HepG2 (cell line): ENCODE measurements around the gene CLEC18C. TPM values are rescaled to one million over a fixed set of nuclear protein-coding genes. Genes with fewer than 3 reads are reported as not detected.

ENCODE experiments used
- ADNP ChIP-seq: sonication (generic); formaldehyde crosslinking; IDR thresholded peaks from 2 replicates; pipeline ENCODE4 v1.4.0; 2020; ENCODE audit warnings: missing genetic modification reagents
- AGO1 ChIP-seq: fragments of 200-400 bp; formaldehyde crosslinking; IDR thresholded peaks from 2 replicates; pipeline ENCODE4 v1.6.1; 2017; ENCODE audit warnings: mild to moderate bottlenecking, low read depth, low read length, moderate library complexity; ENCODE audit not compliant: poor library complexity, severe bottlenecking
- AHR ChIP-seq: IDR thresholded peaks from 2 replicates; pipeline ENCODE4 v1.6.1; 2018; ENCODE audit warnings: missing genetic modification reagents, missing compliant biosample characterization
- BHLHE40 ChIP-seq: IDR thresholded peaks from 2 replicates; pipeline ENCODE4 v1.6.1; 2011; ENCODE audit warnings: low read length, improper control_type of control experiment
- CREM ChIP-seq, 2 experiments: sonication (generic) in 1 of 2; formaldehyde crosslinking in 1 of 2; IDR thresholded peaks; 2 replicates each; pipeline versions ENCODE4 v1.4.0 to v1.6.1; 2016 to 2020; ENCODE audit warnings: antibody characterized with exemption in 1 of 2, mild to moderate bottlenecking in 1 of 2, missing genetic modification reagents in 1 of 2
- FOXJ3 ChIP-seq: sonication (generic); formaldehyde crosslinking; IDR thresholded peaks from 2 replicates; pipeline ENCODE4 v1.4.0; 2020; ENCODE audit warnings: missing genetic modification reagents, mild to moderate bottlenecking, borderline replicate concordance
- HOXA5 ChIP-seq: sonication (generic); formaldehyde crosslinking; IDR thresholded peaks from 2 replicates; pipeline ENCODE4 v1.4.0; 2020; ENCODE audit warnings: missing genetic modification reagents
- JUNB ChIP-seq: sonication (generic); formaldehyde crosslinking; IDR thresholded peaks from 2 replicates; pipeline ENCODE4 v1.8.0; 2022; ENCODE audit warnings: missing genetic modification reagents, mild to moderate bottlenecking, borderline replicate concordance
- MED1 ChIP-seq: sonication (generic); formaldehyde crosslinking; IDR thresholded peaks from 2 replicates; pipeline ENCODE4 v1.4.0; 2020; ENCODE audit warnings: missing genetic modification reagents
- PCBP2 ChIP-seq: fragments of 200-400 bp; formaldehyde crosslinking; optimal IDR thresholded peaks from 2 replicates; pipeline ENCODE3; 2018; ENCODE audit warnings: low read length, low read depth; ENCODE audit not compliant: poor library complexity, severe bottlenecking
- RAD21 ChIP-seq: fragments of 450-650 bp; formaldehyde crosslinking; IDR thresholded peaks from 2 replicates; pipeline ENCODE4 v1.5.0; 2020; ENCODE audit warnings: mild to moderate bottlenecking
- RBM22 ChIP-seq: fragments of 200-400 bp; formaldehyde crosslinking; optimal IDR thresholded peaks from 2 replicates; pipeline ENCODE3; 2017; ENCODE audit warnings: mild to moderate bottlenecking, low read length, moderate library complexity
- RBM39 ChIP-seq: fragments of 200-400 bp; formaldehyde crosslinking; IDR thresholded peaks from one replicate; pipeline ENCODE4 v1.6.1; 2018; ENCODE audit warnings: antibody characterized with exemption, mild to moderate bottlenecking, low read depth, low read length; ENCODE audit not compliant: poor library complexity, severe bottlenecking
- SNRNP70 ChIP-seq: fragments of 200-400 bp; formaldehyde crosslinking; IDR thresholded peaks from 2 replicates; pipeline ENCODE4 v1.6.1; 2017; ENCODE audit warnings: mild to moderate bottlenecking, low read depth, low read length, moderate library complexity
- TMF1 ChIP-seq: sonication (generic); formaldehyde crosslinking; IDR thresholded peaks from 2 replicates; pipeline ENCODE4 v1.8.1; 2022; ENCODE audit warnings: low read depth, missing genetic modification reagents
- ZBTB38 ChIP-seq: sonication (generic); formaldehyde crosslinking; IDR thresholded peaks from 2 replicates; pipeline ENCODE4 v1.5.1; 2020; ENCODE audit warnings: mild to moderate bottlenecking, missing genetic modification reagents
- ZBTB7B ChIP-seq: sonication (generic); formaldehyde crosslinking; IDR thresholded peaks from 2 replicates; pipeline ENCODE4 v1.4.0; 2020; ENCODE audit warnings: missing genetic modification reagents
- ZFX ChIP-seq: sonication (generic); formaldehyde crosslinking; IDR thresholded peaks from 2 replicates; pipeline ENCODE4 v1.4.0; 2020; ENCODE audit warnings: mild to moderate bottlenecking, low read depth, missing genetic modification reagents, moderate library complexity
- ZNF205 ChIP-seq: IDR thresholded peaks from 2 replicates; pipeline ENCODE4 v1.6.1; 2018; ENCODE audit warnings: missing biosample characterization, missing genetic modification reagents
- ZNF251 ChIP-seq: sonication (generic); formaldehyde crosslinking; IDR thresholded peaks from 2 replicates; pipeline ENCODE4 v1.9.0; 2021; ENCODE audit warnings: mild to moderate bottlenecking, missing genetic modification reagents
- ZNF629 ChIP-seq: sonication (generic); formaldehyde crosslinking; conservative IDR thresholded peaks from 2 replicates; pipeline ENCODE4 v1.5.0; 2020; ENCODE audit warnings: missing genetic modification reagents
- ZNF780A ChIP-seq: sonication (generic); formaldehyde crosslinking; IDR thresholded peaks from 2 replicates; pipeline ENCODE4 v1.8.0; 2022; ENCODE audit warnings: mild to moderate bottlenecking, missing genetic modification reagents, moderate library complexity
- ZSCAN9 ChIP-seq: IDR thresholded peaks from 2 replicates; pipeline ENCODE4 v1.6.1; 2016; ENCODE audit warnings: borderline replicate concordance
- ZZZ3 ChIP-seq: sonication (generic); formaldehyde crosslinking; IDR thresholded peaks from 2 replicates; pipeline ENCODE4 v1.4.0; 2020; ENCODE audit warnings: missing genetic modification reagents, mild to moderate bottlenecking, borderline replicate concordance
- polyA plus RNA-seq, 8 experiments: library from polyadenylated mRNA; depleted of rRNA in 3 of 8; stranded (reverse) in 7 of 8; unstranded in 1 of 8; fragments of >200 nt; fragmentation: Illumina TruSeq in 4 of 8; extraction: Trizol in 4 of 8; gene quantifications; 2 replicates each; pipeline versions ENCODE4 v1.2.1 to v1.2.3, GENCODE V29; 2011 to 2016; ENCODE audit warnings: low read depth in 4 of 8, missing spikeins in 1 of 8, mixed read lengths in 1 of 8; ENCODE audit not compliant: insufficient read depth in 1 of 8
- total RNA-seq, 5 experiments: library from RNA; depleted of rRNA; stranded (reverse); fragments of >200 nt; fragmentation: Illumina TruSeq; extraction: Trizol; gene quantifications; 2 replicates each; pipeline ENCODE4 v1.2.3, GENCODE V29; 2016; ENCODE audit warnings: low read depth in 1 of 5
- TF ChIP-seq, protein P1 (sequence below): sonication (generic); formaldehyde crosslinking; IDR thresholded peaks from 2 replicates; pipeline ENCODE4 v1.8.0; 2023; ENCODE audit warnings: mild to moderate bottlenecking, missing genetic modification reagents
- TF ChIP-seq, protein P2 (sequence below): sonication (generic); formaldehyde crosslinking; IDR thresholded peaks from 2 replicates; pipeline ENCODE4 v1.8.1; 2023; ENCODE audit warnings: mild to moderate bottlenecking, inconsistent platforms, moderate library complexity, missing genetic modification reagents, borderline replicate concordance

Gene CLEC18C
- total and polyA plus RNA-seq, 2 of the 13 experiments (the other 11 are each of a cell fraction or from before 2014, with no cell fraction given) = 0.15 to 0.29 TPM

DNA sequence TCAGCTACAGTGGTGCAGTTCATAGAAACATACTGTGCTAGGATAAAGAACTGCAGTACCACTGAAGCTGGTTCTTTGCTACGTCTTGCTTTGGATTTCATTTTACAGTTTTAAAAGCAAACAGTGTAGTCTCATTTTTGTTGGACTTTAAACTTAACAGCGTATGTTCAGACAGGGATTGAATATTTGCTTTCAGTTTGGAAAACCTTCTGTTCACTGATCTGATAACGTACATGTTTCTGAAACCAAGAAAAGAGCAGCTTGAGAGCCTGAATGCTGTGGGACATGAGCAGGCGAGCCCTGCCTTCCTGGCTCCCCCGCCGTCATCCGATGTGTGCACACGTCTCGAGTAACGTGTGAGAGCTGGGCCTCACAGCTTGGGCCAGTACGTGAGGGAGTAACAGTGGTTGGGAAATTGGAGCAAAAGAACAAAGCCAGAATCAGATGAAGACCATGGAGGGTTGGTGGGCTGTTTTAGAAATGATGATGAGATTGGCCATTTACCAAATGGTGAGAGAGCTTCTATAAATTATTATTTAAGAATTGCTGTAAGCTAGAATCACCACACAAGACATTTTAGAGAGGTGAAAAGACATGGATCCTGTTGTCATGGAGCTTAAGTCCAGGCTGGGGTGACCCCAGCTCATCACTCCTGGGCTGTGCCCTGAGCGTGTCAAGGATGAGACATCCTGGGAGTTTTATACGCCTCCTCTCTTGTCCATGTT lies 20.8 kb upstream of the CLEC18C start (continued):
- TF ChIP-seq ZZZ3 (CRISPR knock-in tag) (no peak), ZBTB38 (CRISPR knock-in tag) (peak; percentile 69; the same call in 1 of the 2 replicates), ZNF205 (CRISPR knock-in tag) (no peak; the same call in 1 of the 2 replicates), CREM (IDR thresholded peaks at IDR 0.05) (peak; percentile 37; the same call in 1 of the 2 replicates), CREM (CRISPR knock-in tag; IDR thresholded peaks at IDR 0.05) (no peak), SNRNP70 (no peak), ZBTB7B (no peak), TMF1 (CRISPR knock-in tag) (no peak), AHR (no peak; the same call in 1 of the 2 replicates), ZSCAN9 (CRISPR knock-in tag) (no peak; the same call in 1 of the 2 replicates), ADNP (CRISPR knock-in tag) (no peak), BHLHE40 (no peak), ZFX (CRISPR knock-in tag) (peak; percentile 71), ZNF780A (CRISPR knock-in tag) (no peak), FOXJ3 (CRISPR knock-in tag) (no peak; the same call in 1 of the 2 replicates), PCBP2 (no peak), RAD21 (CRISPR knock-in tag) (peak; percentile 29; the same call in 1 of the 2 replicates), RBM39 (no peak), ZNF629 (CRISPR knock-in tag) (0 out of 2 replicates have a peak, but pooled peaks have one; percentile 27), AGO1 (no peak), JUNB (no peak; the same call in 1 of the 2 replicates), HOXA5 (CRISPR knock-in tag) (peak; percentile 53; the same call in 1 of the 2 replicates), MED1 (peak; percentile 74), ZNF251 (CRISPR knock-in tag) (no peak), RBM22 (no peak)
- TF ChIP-seq, protein P1, sequence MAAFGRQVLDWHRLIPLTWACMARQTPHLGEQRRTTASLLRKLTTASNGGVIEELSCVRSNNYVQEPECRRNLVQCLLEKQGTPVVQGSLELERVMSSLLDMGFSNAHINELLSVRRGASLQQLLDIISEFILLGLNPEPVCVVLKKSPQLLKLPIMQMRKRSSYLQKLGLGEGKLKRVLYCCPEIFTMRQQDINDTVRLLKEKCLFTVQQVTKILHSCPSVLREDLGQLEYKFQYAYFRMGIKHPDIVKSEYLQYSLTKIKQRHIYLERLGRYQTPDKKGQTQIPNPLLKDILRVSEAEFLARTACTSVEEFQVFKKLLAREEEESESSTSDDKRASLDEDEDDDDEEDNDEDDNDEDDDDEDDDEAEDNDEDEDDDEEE (CRISPR knock-in tag) = no peak
- TF ChIP-seq, protein P2, sequence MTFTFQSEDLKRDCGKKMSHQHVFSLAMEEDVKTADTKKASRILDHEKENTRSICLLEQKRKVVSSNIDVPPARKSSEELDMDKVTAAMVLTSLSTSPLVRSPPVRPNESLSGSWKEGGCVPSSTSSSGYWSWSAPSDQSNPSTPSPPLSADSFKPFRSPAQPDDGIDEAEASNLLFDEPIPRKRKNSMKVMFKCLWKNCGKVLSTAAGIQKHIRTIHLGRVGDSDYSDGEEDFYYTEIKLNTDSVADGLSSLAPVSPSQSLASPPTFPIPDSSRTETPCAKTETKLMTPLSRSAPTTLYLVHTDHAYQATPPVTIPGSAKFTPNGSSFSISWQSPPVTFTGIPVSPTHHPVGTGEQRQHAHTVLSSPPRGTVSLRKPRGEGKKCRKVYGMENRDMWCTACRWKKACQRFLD (CRISPR knock-in tag) = no peak; the same call in 1 of the 2 replicates
